ENCODE data around the gene SLC16A7. TPM values are rescaled to one million over a fixed set of nuclear protein-coding genes. Genes with fewer than 3 reads are reported as not detected.

The SLC16A7 gene
- total RNA-seq, 1 donor from 2014 or later: 32.6 TPM

DNA sequence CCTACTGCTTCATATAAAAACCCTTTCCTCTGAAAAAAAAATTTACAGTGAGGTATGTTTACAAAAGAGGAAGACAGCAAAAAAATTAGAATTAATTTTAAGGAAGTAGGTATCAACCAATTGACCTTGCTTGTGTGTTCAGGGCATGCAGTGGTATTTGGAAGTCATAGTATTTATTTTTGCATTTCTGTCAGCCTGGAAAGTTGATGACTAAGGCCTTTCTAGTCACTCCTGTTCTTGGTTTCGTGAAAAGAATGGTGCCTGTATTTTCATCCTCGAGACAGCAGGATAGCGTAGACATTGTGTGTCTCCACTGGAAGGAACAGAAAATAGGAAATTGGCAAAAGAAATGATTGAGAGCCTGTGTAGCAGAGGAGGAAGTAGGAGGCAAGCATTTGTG is 24.5 kb downstream of the SLC16A7 start:
- Mint-ChIP-seq H3K36me3 (ENCODE audit: unreplicated experiment) (peaks cover under 1% of the 10 kb centered on the region), H3K4me1 (ENCODE audit: unreplicated experiment) (peaks cover 18% of the 10 kb centered on the region), H3K27ac (ENCODE audit: unreplicated experiment) (peak overlapping the region; percentile 37), H3K9me3 (ENCODE audit: unreplicated experiment) (no peaks in the 10 kb centered on the region), H3K27me3 (ENCODE audit: unreplicated experiment) (no peaks in the 10 kb centered on the region), H3K4me3 (ENCODE audit: unreplicated experiment) (no peak overlapping the region)
- DNase-seq (ENCODE audit: extremely low spot score, unreplicated experiment): no peak
- TF ChIP-seq, protein P1, sequence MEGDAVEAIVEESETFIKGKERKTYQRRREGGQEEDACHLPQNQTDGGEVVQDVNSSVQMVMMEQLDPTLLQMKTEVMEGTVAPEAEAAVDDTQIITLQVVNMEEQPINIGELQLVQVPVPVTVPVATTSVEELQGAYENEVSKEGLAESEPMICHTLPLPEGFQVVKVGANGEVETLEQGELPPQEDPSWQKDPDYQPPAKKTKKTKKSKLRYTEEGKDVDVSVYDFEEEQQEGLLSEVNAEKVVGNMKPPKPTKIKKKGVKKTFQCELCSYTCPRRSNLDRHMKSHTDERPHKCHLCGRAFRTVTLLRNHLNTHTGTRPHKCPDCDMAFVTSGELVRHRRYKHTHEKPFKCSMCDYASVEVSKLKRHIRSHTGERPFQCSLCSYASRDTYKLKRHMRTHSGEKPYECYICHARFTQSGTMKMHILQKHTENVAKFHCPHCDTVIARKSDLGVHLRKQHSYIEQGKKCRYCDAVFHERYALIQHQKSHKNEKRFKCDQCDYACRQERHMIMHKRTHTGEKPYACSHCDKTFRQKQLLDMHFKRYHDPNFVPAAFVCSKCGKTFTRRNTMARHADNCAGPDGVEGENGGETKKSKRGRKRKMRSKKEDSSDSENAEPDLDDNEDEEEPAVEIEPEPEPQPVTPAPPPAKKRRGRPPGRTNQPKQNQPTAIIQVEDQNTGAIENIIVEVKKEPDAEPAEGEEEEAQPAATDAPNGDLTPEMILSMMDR (IDR thresholded peaks at IDR 0.05): no peak

DNA sequence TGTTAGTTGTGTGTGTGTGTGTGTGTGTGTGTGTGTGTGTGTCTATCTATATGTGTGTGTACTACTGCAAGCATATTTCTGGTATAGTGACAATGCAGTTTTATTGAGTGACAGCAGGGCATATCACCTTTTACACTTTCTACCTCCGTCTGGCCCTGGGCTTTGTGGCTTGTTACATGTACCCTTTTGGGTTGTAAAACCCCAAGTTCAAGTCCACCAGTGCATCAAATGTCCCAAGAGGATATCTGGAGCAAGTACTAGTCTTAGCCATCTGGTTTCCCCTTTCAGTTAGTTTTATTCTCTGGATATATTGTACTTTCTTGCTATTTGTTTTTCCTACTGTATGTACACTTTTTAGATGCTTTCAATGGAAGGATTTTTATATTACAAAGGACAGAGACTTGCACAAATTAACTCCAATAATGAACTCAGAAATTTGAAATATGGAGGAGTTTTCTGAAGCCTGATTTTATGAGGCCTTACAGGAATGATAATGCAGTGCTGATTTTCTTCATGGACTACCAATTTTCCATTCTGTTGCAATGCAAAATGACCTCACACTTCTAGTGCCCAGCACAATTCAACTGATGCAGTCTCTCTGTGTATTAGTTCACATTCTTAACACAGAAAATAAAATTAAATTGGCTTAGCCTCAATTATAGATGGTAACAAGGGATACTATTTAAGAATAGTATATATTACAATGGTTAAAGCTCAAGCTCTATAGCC is 29.1 kb downstream of the SLC16A7 start:
- no peak overlapping the region for H3K4me3 Mint-ChIP-seq (ENCODE audit: unreplicated experiment)
- peaks cover 3% of the 10 kb centered on the region for H3K9me3 Mint-ChIP-seq (ENCODE audit: unreplicated experiment)
- H3K36me3 Mint-ChIP-seq (ENCODE audit: unreplicated experiment): peaks cover 4% of the 10 kb centered on the region
- no peak overlapping the region for H3K27ac Mint-ChIP-seq (ENCODE audit: unreplicated experiment)
- peaks cover 25% of the 10 kb centered on the region for H3K4me1 Mint-ChIP-seq (ENCODE audit: unreplicated experiment)
- no peaks in the 10 kb centered on the region for H3K27me3 Mint-ChIP-seq (ENCODE audit: unreplicated experiment)
- TF ChIP-seq, protein P1 (IDR thresholded peaks at IDR 0.05): no peak
- no peak for DNase-seq (ENCODE audit: extremely low spot score, unreplicated experiment)

DNA sequence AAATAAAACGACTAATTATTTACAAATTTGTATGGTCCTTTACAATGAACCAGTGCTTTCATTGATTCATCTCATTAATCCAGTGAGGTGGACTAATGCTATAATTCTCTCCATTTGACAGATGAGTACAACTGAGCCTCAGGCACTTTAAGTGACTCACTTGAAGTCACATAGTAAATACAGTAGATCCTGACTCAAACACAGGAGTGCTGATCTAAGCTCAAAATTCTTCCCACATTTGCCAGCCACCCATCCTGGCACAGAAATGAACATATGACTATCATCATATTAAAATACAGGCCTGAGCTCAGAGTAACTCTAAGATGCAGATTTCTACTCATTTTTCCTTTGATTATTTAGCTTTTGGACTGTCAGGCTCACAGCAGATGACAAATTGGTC is 30.6 kb downstream of the SLC16A7 start:
- Mint-ChIP-seq H3K9me3 (ENCODE audit: unreplicated experiment) (peaks cover 3% of the 10 kb centered on the region), H3K4me1 (ENCODE audit: unreplicated experiment) (peaks cover 17% of the 10 kb centered on the region), H3K4me3 (ENCODE audit: unreplicated experiment) (no peak overlapping the region), H3K27me3 (ENCODE audit: unreplicated experiment) (no peaks in the 10 kb centered on the region), H3K27ac (ENCODE audit: unreplicated experiment) (no peak overlapping the region), H3K36me3 (ENCODE audit: unreplicated experiment) (peaks cover 7% of the 10 kb centered on the region)
- DNase-seq (ENCODE audit: extremely low spot score, unreplicated experiment): no peak
- TF ChIP-seq, protein P1 (IDR thresholded peaks at IDR 0.05): no peak

DNA sequence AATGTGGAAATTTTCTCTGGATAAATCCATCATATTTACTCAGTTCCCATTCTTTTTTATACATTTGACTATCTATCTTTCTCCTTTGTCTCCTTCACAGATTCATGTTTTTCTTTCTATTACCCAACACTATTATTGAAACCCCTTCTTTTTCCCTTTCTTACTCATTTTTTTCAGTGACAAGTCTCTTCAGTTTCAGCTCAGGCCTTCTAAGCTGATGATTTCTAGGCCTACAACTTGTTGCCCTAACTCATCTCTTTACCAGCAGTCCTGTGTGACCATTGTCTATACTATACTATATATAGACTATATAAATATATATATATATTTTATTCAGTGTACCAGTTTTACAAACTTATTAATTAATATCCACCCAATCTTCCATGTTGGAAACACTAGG is 31.8 kb downstream of the SLC16A7 start:
- Mint-ChIP-seq H3K4me3 (ENCODE audit: unreplicated experiment) (no peak overlapping the region), H3K27me3 (ENCODE audit: unreplicated experiment) (no peaks in the 10 kb centered on the region), H3K4me1 (ENCODE audit: unreplicated experiment) (peaks cover 14% of the 10 kb centered on the region), H3K9me3 (ENCODE audit: unreplicated experiment) (peaks cover 3% of the 10 kb centered on the region), H3K27ac (ENCODE audit: unreplicated experiment) (no peak overlapping the region), H3K36me3 (ENCODE audit: unreplicated experiment) (peaks cover 7% of the 10 kb centered on the region)
- TF ChIP-seq, protein P1 (IDR thresholded peaks at IDR 0.05): no peak
- no peak for DNase-seq (ENCODE audit: extremely low spot score, unreplicated experiment)

DNA sequence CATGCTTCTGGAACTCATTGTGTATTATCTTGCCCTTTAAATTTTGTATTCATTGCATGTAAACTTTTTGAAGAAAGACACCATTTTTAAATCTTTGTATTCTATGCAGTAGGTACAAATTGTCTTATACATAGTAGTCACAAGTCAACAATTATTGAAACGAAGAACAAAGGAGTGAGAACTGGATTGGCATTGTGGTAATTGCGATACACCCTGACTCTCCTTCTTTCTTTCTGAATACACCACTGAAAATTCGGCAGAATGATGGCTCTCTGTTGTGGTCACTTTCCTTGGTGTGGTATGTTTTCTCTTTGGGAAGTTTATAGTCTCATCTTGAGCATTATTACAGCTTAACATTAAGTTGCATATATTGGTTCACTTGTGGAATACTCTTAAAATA is 34.1 kb downstream of the SLC16A7 start:
- no peak overlapping the region for H3K27ac Mint-ChIP-seq (ENCODE audit: unreplicated experiment)
- H3K27me3 Mint-ChIP-seq (ENCODE audit: unreplicated experiment): no peaks in the 10 kb centered on the region
- no peak for DNase-seq (ENCODE audit: extremely low spot score, unreplicated experiment)
- peaks cover 3% of the 10 kb centered on the region for H3K9me3 Mint-ChIP-seq (ENCODE audit: unreplicated experiment)
- peaks cover 7% of the 10 kb centered on the region for H3K36me3 Mint-ChIP-seq (ENCODE audit: unreplicated experiment)
- no peak overlapping the region for H3K4me3 Mint-ChIP-seq (ENCODE audit: unreplicated experiment)
- peaks cover 8% of the 10 kb centered on the region for H3K4me1 Mint-ChIP-seq (ENCODE audit: unreplicated experiment)
- TF ChIP-seq, protein P1 (IDR thresholded peaks at IDR 0.05): no peak
